ENCODE measurements around the gene DYNC1I1.

DNA sequence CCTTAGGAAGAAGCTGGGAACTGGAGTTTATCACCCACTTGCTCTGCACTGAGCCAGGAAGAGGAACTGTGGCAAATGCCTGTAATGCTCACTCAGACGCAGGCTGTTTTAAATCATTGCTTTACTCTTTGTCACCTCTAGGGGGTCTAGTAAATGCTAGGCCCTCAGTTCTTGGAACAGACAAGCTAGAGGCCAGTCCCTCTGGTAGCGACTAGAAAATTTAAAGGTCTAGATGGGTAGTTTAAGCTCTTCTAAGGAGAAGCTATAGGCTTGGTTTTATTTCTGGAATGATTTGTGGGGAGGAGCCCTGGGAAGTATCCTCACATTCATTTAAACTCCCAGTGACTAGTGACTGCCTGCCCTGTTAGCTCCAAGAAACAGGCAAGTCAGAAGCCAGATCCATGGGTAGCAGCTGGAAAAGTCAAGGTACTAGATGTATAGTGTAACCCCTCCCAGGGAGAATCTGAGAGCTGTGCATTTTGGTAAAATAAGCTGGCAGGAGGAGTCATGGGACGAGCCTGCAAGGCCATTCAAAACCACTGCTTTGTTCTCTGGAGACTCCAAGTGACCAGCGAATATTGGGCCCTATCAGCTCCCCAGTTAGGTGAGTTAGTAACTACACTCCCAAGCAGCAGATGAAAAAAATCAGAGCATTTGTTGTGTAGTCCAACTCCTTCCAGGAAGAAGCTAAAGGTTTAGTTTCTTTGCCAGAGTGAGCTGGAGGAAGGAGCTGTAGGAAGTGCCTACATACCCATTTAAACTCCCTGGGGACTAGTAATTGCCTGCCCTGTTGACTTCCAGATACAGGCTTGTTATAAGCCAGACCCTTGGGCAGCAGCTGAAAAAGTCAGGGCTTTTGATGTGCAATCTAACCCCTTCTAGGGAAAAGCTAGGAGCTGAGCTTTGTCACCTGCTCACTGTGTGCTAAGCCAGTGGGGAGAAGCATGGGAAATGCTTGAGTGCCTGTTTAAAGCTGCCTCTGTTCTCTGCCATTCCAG, 68.9 kb downstream of the DYNC1I1 start:
- TF ChIP-seq CTCF (IDR thresholded peaks at IDR 0.05; ENCODE audit: insufficient read depth, low read length, poor library complexity, severe bottlenecking): peak; percentile 63
- no peak for TF ChIP-seq EZH2phosphoT487 (conservative IDR thresholded peaks at IDR 0.05; ENCODE audit: low read length)
